T-helper 2 cell treated with Interferon-gamma antibody and Interleukin-4, amounts not matched to agents 100 ng/mL and 5 ng/mL, for 36 hours (primary cell): Measurements from ENCODE around the gene DAP. TPM values are rescaled to one million over a fixed set of nuclear protein-coding genes. Genes with fewer than 3 reads are reported as not detected.

ENCODE experiments used
- intact Hi-C: fragments of 100-400 bp; cut with micrococcal nuclease; formaldehyde crosslinking; loops from one replicate; pipeline ENCODE4 v1.15.1; 2023
- total RNA-seq: library from RNA; stranded (reverse); gene quantifications from 2 replicates; pipeline ENCODE4 v1.2.3, GENCODE V29; 2022

Gene DAP
- total RNA-seq, 1 donor from 2014 or later, result 65.8 TPM

GRCh38 chr5:10761933-10762775 lies 1.1 kb upstream of the DAP start:
- intact Hi-C loops, result loop anchor here (1.0 to 2.0 kb wide), 6 partner anchors 57 to 513 kb away; partner anchors contain the start of genes ANKRD33B, ATPSCKMT, MARCHF6 and ROPN1L

- intact Hi-C loops, result loop anchor here (1.0 to 2.0 kb wide), 6 partner anchors 56 to 512 kb away; partner anchors contain the start of genes ANKRD33B, ATPSCKMT, MARCHF6 and ROPN1L
These were observed 181 bp downstream of the DAP start for GRCh38 chr5:10760921-10761184.

DNA sequence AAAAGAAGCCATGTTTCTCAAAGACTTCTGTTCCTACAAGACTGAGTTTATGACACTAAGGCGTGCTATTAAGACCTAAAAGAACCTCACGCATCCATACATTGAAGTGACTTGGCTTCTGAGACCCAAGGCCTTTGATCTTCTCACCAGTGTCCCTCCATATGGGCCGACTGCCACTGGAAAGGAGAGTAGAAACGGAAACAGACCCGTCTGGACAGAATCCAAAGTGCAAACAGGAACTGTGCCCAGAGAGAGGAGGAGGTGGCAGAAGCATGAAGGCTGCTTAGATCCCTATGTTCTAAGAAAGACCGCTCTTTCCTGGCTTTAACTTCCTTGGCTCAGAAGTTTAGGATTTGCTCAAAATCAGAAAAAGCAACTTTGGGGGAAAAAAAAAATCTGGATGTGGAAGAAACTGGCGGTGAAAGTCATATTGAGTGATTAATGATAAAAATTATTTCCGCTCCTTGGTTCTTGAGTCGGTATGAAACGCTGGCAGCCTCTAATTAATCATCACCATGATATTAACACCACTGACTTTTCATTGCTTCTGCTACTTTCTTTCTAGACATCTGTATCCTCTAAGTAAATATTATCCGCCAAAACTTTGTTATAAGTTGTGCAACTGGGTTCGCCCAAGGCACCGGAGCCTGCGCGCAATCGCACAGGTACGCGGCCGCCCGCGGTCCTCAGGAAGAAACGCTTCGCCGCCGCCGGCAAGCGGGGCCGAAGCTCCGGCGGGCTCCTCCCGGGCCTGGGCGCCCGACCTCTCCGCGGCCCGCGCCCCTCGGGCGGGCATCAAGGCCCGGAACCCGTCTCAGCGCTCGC lies 726 bp downstream of the DAP start:
- intact Hi-C loops, result loop anchor here (2.0 kb wide), 1 partner anchor 56 kb away; no protein-coding TSS in a partner anchor

DNA sequence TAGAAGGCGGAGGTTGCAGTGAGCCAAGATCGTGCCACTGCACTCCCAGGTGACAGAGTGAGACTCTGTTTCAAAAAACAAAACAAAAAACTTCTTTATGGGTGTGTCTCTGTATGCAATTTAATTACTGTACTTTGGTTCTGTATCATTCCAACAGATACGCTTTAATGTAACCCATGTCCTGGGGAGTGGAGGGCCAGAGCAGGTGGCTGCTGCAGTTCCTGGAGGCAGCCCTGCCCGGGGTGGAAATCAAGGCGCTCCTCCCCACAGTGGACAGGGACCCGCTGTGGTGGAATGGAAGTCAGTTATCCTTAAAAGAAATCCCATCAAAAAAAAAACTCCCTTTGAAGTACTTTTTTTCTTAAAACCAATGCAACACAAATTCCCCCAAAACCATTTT lies 1.9 kb downstream of the DAP start:
- intact Hi-C loops, result no loop called here

DNA sequence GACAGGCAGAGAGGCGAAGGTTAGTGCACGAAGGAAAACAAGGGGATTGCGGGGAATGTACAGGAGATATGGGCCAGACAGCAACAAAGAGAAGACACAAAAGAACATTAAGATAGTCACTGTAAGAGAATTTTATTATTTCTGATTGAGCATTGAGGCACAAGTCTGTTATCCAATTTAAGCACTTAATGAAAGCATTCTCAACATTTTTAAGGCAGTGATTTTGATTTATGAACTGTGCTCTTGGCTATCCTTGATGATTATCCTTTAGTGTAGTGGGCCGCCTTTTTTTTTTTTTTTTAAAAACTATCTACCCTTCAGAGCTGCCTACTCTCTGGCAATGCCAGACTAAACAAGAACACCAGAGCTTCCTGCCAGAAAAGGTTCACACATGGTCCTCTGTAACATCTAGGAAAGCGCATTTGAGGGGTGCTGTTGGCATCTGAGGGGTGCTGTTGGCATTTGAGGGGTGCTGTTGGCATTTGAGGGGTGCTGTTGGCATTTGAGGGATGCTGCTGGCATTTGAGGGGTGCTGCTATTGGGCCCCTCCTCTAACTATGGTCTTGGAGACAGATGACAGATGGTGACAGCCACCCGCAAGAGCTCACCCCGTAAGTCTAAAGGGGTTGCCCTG lies 3.0 kb downstream of the DAP start:
- intact Hi-C loops, result no loop called here

- intact Hi-C loops, result no loop called here
These were observed 4.0 kb downstream of the DAP start for GRCh38 chr5:10757043-10757442.

DNA sequence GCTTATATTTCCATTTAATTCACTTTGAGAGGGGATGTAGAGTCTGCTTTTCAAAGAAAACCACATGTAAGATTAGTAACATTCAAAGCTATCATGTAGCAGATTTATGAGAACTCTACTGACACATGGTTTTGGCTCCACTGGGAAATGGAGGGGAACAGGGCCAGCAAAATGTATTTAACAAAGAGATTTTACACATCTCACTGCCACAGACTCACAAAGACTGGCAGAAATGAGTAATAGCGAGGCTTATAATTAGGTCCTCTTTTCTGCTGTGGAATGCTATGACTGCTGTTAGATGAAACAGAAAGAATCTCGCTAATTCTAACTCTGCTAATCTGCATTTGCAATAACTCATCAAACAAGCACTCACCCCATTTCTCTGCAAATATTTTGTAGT lies 4.5 kb downstream of the DAP start:
- intact Hi-C loops, result no loop called here

- intact Hi-C loops, result no loop called here
These were observed 7.9 kb downstream of the DAP start for GRCh38 chr5:10753178-10753577.

DNA sequence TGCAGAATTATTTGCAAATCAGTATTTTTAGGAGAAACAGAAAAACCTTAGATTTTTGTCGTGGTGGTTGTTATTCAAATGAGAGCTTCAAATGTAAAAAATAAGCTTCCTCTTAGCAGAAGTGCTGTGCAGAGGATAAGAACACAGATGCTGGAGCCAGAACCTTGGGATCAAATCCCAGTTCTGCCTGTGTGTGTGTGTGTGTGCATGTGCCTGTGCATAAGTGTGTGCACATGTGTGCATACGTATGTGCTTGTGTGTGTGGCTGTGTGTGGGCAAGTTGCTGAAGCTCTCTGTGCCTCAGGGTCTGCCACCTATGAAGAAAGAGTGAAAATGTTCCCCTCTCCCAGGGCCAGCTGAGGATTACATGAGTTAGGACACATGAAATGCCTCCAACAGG lies 8.6 kb downstream of the DAP start:
- intact Hi-C loops, result no loop called here

- intact Hi-C loops, result no loop called here
These were observed 10.1 kb downstream of the DAP start for GRCh38 chr5:10750909-10751308.

DNA sequence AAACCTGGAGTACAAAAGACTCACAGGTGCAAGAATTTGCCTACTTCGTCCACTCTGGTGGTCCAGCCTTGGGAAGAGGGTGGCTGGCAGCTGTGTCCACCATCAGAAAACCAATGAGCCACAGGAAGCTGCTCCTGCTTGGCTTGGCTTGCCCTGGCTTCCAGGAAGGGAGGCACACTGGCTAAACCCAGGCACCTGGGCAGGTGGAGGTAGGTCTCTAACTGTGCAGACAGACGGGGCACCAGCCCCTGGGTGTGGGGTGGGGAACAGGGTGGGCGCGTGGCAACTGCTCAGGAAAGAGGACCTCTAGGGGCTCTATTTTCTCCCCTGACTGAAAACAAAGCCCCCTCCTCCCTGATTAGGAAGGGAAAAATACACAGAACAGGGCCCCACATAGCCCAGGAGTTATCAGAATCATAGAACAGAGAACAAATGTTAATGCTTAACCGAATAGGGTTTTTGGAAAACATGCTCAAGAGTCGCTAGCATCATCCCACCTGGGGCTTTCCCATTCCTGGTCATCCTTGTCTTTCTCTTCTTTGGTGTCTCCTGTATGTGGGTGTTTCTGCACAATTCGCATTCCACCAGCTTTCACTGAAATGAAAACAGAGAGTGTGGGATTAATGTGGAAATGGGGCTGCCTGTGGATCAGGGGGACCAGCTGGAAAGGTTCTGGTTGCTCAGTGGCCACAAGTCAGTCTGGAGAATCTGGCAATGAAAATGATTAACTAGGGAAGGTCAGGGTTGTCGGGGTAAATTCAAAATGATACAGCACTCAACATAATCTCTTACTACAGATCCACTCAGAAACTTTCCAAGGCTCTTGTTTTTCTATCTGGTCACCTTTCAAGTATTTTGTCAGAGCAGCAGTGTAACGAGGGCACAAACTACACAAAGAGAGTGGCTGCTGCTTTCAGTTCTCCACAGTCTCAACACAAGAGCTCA lies 13.1 kb downstream of the DAP start:
- intact Hi-C loops, result no loop called here

GRCh38 chr5:10746711-10747110 lies 14.3 kb downstream of the DAP start:
- intact Hi-C loops, result no loop called here

DNA sequence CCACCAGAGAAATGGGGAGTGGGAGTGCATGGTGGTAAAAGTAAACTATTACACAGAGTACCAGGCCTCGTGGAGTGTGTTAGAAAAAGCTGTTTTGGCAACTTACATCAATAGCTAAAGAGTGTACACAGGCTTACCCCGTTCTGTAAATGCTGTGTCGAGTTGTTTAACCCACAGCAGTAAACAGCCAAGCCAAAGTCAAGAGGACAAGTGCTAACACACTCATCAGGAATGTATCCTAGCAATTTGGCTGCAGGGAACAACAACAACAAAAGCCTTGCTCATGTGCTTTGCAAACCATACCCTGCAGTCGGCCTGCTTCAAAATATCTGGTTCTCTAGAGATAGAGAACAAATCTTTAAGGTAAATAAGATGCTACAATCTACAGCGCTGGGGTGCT lies 15.9 kb downstream of the DAP start:
- intact Hi-C loops, result no loop called here

DNA sequence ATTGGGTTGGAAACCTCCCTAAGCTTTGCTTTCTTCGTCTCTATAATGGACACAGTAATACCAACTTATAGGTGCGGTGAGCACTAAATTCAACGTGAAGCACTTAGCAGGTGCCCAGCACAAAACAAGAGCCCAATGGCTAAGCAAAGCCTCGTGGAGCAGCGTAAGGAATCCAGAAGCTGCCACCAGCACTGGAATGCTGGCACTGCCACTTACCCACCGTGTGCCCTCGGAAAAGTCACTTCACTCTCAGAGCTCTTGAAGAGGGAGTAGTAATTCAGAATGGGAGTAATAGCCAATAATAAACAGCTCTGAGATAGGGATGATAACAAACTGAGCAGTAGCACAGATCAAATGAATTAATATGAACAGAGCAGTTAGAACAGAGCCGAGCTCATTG lies 16.4 kb downstream of the DAP start:
- intact Hi-C loops, result no loop called here

DNA sequence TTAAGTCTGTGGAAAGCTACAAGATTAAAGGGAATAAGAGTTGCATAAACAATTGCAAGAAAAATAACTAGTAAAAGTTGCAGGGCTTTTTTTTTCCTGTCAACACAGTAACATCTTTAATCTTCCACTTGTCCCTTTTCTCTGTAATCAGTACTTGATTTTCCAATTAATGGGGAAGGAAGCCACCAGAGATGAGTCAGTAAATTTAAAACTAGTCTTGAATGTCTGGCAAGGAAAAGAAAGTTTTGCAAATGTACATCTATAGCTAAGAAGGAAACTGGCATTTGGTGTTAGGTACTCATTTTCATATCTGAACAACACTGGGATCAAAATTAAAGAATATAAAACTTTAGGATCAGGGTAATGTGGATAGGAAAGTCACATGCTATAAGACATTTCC lies 17.1 kb downstream of the DAP start:
- intact Hi-C loops, result no loop called here

- intact Hi-C loops, result no loop called here
These were observed 17.5 kb downstream of the DAP start for GRCh38 chr5:10743526-10743925.

GRCh38 chr5:10741661-10742060 lies 19.4 kb downstream of the DAP start:
- intact Hi-C loops, result no loop called here

DNA sequence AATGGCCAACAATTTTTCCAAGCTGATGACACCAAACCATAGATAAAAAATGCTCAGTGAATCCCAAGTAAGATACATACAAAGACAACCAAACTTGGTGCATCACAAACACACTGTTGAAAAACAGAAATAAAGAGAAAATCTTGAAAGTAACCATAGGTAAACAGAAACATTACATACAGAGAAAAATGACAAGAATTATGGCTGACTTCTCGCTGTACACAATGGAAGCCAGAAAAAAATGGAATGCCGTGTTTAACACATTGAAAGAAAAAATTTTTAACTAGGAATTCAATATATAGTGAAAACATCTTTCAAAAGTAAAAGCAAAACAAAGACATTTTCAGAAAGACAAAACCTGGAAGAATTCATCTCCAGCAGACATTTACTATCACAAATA lies 20.6 kb downstream of the DAP start:
- intact Hi-C loops, result no loop called here

GRCh38 chr5:10737880-10738279 lies 23.2 kb downstream of the DAP start:
- intact Hi-C loops, result no loop called here

DNA sequence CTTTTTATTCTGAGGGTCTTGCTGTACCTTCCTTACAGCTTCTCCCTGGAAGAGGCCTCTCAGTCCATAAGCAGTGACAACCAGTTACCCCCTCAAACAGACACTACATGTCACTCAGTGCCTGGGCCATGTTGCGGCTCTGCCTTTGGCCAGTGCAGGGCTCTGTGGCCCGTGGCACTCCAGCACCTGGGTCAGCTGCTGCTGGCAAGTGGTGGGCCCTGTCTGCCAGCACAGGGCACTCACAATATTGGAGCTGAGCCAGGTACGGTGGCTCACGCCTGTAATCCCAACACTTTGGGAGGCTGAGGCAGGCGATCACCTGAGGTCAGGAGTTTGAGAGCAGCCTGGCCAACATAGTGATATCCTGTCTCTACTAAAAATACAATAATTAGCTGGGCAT lies 24.2 kb downstream of the DAP start:
- intact Hi-C loops, result no loop called here

DNA sequence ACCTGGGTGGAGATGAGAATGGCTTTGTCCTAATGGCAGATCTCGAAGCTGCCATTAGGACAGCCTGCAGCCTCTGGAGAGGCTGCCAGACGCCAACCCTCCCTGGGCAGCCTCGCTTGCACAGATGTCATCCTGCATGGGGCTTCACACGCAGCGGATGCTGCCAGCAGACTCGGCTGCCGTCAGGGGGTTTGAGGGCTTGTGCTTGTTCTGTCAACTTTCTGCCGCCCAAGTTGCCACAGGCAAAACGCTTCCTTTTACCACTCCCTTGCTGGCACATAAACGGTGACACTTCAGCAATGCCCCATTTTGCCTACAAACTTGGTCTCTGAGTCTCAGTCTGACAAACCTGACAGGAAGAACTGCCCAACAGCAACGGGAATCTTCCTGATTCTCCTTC lies 24.7 kb downstream of the DAP start:
- intact Hi-C loops, result no loop called here
